Rectal smooth muscle tissue (tissue), 1 donor: ENCODE results near the gene STEAP3.

Experiments
- H3K27ac ChIP-seq: one replicate; pipeline ENCODE4 v1.7.0; 2013; ENCODE audit warnings: low read depth, low read length, inconsistent platforms
- H3K27me3 ChIP-seq: one replicate; pipeline ENCODE4 v1.7.0; 2013; ENCODE audit warnings: low read length; ENCODE audit not compliant: control insufficient read depth, insufficient read depth
- H3K36me3 ChIP-seq: one replicate; pipeline ENCODE4 v1.7.0; 2013; ENCODE audit warnings: low read length; ENCODE audit not compliant: control insufficient read depth, insufficient read depth
- H3K4me1 ChIP-seq: one replicate; pipeline ENCODE4 v1.7.0; 2013; ENCODE audit warnings: low read length; ENCODE audit not compliant: control insufficient read depth, insufficient read depth
- H3K4me3 ChIP-seq: one replicate; pipeline ENCODE4 v1.7.0; 2013; ENCODE audit warnings: low read length
- H3K9ac ChIP-seq: one replicate; pipeline ENCODE4 v1.7.0; 2013; ENCODE audit warnings: low read length

The STEAP3 gene

GRCh38 chr2:119202610-119203310 is 20.9 kb upstream of the STEAP3 start:
- Histone ChIP-seq H3K9ac (no peak overlapping the region), H3K27ac (no peak overlapping the region), H3K4me1 (no peaks in the 10 kb centered on the region), H3K36me3 (no peaks in the 10 kb centered on the region), H3K4me3 (no peak overlapping the region), H3K27me3 (no peaks in the 10 kb centered on the region)

- Histone ChIP-seq H3K36me3 (no peaks in the 10 kb centered on the region), H3K9ac (no peak overlapping the region), H3K27me3 (peaks cover under 1% of the 10 kb centered on the region), H3K4me1 (no peaks in the 10 kb centered on the region), H3K4me3 (no peak overlapping the region), H3K27ac (no peak overlapping the region)
Observed at GRCh38 chr2:119204525-119204924, 19.1 kb upstream of the STEAP3 start.

GRCh38 chr2:119205001-119205706 is 18.5 kb upstream of the STEAP3 start:
- no peak overlapping the region for H3K27ac ChIP-seq

GRCh38 chr2:119206201-119206600 is 17.4 kb upstream of the STEAP3 start:
- H3K4me3 ChIP-seq, result no peak overlapping the region
- peaks cover 3% of the 10 kb centered on the region for H3K27me3 ChIP-seq
- no peaks in the 10 kb centered on the region for H3K4me1 ChIP-seq
- H3K27ac ChIP-seq, result no peak overlapping the region
- H3K36me3 ChIP-seq, result no peaks in the 10 kb centered on the region
- no peak overlapping the region for H3K9ac ChIP-seq

More at GRCh38 chr2:119205001-119205706, 18.5 kb upstream of the STEAP3 start:
- Histone ChIP-seq H3K4me1 (no peaks in the 10 kb centered on the region), H3K36me3 (no peaks in the 10 kb centered on the region), H3K4me3 (no peak overlapping the region), H3K27me3 (peaks cover 3% of the 10 kb centered on the region), H3K9ac (no peak overlapping the region)

- H3K4me3 ChIP-seq, result no peak overlapping the region
- H3K27me3 ChIP-seq, result peaks cover 3% of the 10 kb centered on the region
- H3K36me3 ChIP-seq, result no peaks in the 10 kb centered on the region
- H3K9ac ChIP-seq, result no peak overlapping the region
- H3K27ac ChIP-seq, result no peak overlapping the region
- no peaks in the 10 kb centered on the region for H3K4me1 ChIP-seq
Observed at GRCh38 chr2:119207447-119207846, 16.2 kb upstream of the STEAP3 start.

GRCh38 chr2:119208791-119209203 is 14.8 kb upstream of the STEAP3 start:
- no peak overlapping the region for H3K9ac ChIP-seq
- H3K27me3 ChIP-seq, result peaks cover 3% of the 10 kb centered on the region
- H3K27ac ChIP-seq, result no peak overlapping the region
- H3K4me1 ChIP-seq, result no peaks in the 10 kb centered on the region
- no peaks in the 10 kb centered on the region for H3K36me3 ChIP-seq
- no peak overlapping the region for H3K4me3 ChIP-seq

GRCh38 chr2:119212139-119212800 is 11.4 kb upstream of the STEAP3 start:
- H3K27me3 ChIP-seq, result peaks cover 3% of the 10 kb centered on the region
- no peak overlapping the region for H3K9ac ChIP-seq
- H3K4me1 ChIP-seq, result no peaks in the 10 kb centered on the region
- H3K4me3 ChIP-seq, result no peak overlapping the region
- H3K27ac ChIP-seq, result no peak overlapping the region
- no peaks in the 10 kb centered on the region for H3K36me3 ChIP-seq

GRCh38 chr2:119214453-119215037 is 9.1 kb upstream of the STEAP3 start:
- no peak overlapping the region for H3K27ac ChIP-seq
- H3K9ac ChIP-seq, result no peak overlapping the region
- peaks cover 2% of the 10 kb centered on the region for H3K27me3 ChIP-seq
- H3K36me3 ChIP-seq, result no peaks in the 10 kb centered on the region
- no peaks in the 10 kb centered on the region for H3K4me1 ChIP-seq
- H3K4me3 ChIP-seq, result no peak overlapping the region

GRCh38 chr2:119216994-119217393 is 6.6 kb upstream of the STEAP3 start:
- Histone ChIP-seq H3K27me3 (no peaks in the 10 kb centered on the region), H3K4me3 (no peak overlapping the region), H3K27ac (no peak overlapping the region), H3K36me3 (no peaks in the 10 kb centered on the region), H3K9ac (no peak overlapping the region), H3K4me1 (no peaks in the 10 kb centered on the region)

GRCh38 chr2:119218478-119219064 is 5.1 kb upstream of the STEAP3 start:
- H3K27me3 ChIP-seq, result no peaks in the 10 kb centered on the region
- H3K4me1 ChIP-seq, result no peaks in the 10 kb centered on the region
- H3K36me3 ChIP-seq, result no peaks in the 10 kb centered on the region
- H3K9ac ChIP-seq, result no peak overlapping the region
- H3K4me3 ChIP-seq, result no peak overlapping the region
- H3K27ac ChIP-seq, result no peak overlapping the region

GRCh38 chr2:119219873-119220272 is 3.8 kb upstream of the STEAP3 start:
- Histone ChIP-seq H3K27me3 (no peaks in the 10 kb centered on the region), H3K4me3 (no peak overlapping the region), H3K27ac (no peak overlapping the region), H3K4me1 (no peaks in the 10 kb centered on the region), H3K36me3 (no peaks in the 10 kb centered on the region), H3K9ac (no peak overlapping the region)

- no peaks in the 10 kb centered on the region for H3K4me1 ChIP-seq
- no peaks in the 10 kb centered on the region for H3K27me3 ChIP-seq
- H3K9ac ChIP-seq, result no peak overlapping the region
- no peaks in the 10 kb centered on the region for H3K36me3 ChIP-seq
- H3K27ac ChIP-seq, result no peak overlapping the region
- no peak overlapping the region for H3K4me3 ChIP-seq
Observed at GRCh38 chr2:119220720-119221301, 2.8 kb upstream of the STEAP3 start.
